D721Med (cell line): ENCODE data around the gene PLCH2.
"Not testable (repeated sequence)": the region's sequence is repeated elsewhere in the genome, so short reads cannot be mapped to it uniquely, and the experiment has no call there.

Experiments used
- DNase-seq: peaks from one replicate; pipeline ENCODE4 v3.0.0; 2011; ENCODE audit warnings: low spot score; ENCODE audit not compliant: insufficient read length
- FAIRE-seq: peaks from 2 replicates; lab custom pipeline; 2011; peaks lifted over from hg19 to GRCh38; lab: Jason Lieb, UNC
- TF ChIP-seq, protein P1 (sequence below): IDR thresholded peaks from 2 replicates; pipeline ENCODE4 v1.5.1; 2012; ENCODE audit warnings: mild to moderate bottlenecking, control low read depth; ENCODE audit not compliant: insufficient read depth; ENCODE audit errors: missing control alignments

PLCH2 gene

DNA sequence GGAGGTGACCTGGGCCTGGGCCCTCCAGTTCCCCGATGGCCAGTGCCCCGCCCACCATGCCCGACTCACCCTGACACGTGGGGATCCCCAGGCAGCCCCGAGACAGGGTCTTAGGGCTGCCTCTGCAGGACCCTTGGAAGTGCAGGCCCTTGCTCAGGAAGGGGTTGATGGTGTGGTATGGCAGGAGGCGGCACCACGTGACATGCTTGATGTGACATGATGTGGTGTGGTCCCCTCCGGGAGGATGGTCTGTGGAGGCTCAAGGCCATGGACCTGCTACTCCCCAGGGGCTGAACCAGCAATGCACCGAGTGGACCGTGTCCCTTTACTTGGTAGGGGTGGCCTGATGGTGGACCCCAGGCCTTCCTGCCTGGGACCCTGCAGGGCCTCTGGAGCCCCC, 21.9 kb upstream of the PLCH2 start:
- no peak for FAIRE-seq
- no peak for DNase-seq
- TF ChIP-seq, protein P1, sequence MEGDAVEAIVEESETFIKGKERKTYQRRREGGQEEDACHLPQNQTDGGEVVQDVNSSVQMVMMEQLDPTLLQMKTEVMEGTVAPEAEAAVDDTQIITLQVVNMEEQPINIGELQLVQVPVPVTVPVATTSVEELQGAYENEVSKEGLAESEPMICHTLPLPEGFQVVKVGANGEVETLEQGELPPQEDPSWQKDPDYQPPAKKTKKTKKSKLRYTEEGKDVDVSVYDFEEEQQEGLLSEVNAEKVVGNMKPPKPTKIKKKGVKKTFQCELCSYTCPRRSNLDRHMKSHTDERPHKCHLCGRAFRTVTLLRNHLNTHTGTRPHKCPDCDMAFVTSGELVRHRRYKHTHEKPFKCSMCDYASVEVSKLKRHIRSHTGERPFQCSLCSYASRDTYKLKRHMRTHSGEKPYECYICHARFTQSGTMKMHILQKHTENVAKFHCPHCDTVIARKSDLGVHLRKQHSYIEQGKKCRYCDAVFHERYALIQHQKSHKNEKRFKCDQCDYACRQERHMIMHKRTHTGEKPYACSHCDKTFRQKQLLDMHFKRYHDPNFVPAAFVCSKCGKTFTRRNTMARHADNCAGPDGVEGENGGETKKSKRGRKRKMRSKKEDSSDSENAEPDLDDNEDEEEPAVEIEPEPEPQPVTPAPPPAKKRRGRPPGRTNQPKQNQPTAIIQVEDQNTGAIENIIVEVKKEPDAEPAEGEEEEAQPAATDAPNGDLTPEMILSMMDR = no peak

DNA sequence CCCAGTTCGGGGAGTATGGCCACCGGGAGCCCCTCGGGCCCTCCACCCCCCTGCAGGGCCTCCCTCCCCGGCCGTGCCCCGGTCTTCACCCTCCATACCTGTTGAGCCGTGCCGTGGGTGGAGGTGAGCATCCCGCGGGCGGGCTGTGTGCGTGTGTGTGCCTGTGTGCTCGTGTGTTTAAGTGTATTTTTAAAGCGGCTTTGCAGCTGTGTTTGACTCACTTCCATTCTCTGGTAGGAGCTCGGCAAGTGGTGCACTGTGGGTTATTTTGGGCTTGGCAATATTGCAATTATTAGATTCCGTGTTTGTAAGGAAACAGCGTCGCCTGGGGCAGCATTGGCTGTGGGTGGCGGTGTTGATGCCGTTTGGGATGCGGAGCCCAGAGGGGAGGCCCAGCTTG, 20.3 kb upstream of the PLCH2 start:
- DNase-seq (no peak), FAIRE-seq (no peak)
- TF ChIP-seq, protein P1 = no peak

GRCh38 chr1:2457444-2457843, 18.6 kb upstream of the PLCH2 start:
- TF ChIP-seq, protein P1 = no peak
- FAIRE-seq = no peak

GRCh38 chr1:2458687-2459086, 17.4 kb upstream of the PLCH2 start:
- no peak for FAIRE-seq
- TF ChIP-seq, protein P1 = no peak
- DNase-seq = no peak

More at GRCh38 chr1:2457444-2457843, 18.6 kb upstream of the PLCH2 start:
- no peak for DNase-seq

DNA sequence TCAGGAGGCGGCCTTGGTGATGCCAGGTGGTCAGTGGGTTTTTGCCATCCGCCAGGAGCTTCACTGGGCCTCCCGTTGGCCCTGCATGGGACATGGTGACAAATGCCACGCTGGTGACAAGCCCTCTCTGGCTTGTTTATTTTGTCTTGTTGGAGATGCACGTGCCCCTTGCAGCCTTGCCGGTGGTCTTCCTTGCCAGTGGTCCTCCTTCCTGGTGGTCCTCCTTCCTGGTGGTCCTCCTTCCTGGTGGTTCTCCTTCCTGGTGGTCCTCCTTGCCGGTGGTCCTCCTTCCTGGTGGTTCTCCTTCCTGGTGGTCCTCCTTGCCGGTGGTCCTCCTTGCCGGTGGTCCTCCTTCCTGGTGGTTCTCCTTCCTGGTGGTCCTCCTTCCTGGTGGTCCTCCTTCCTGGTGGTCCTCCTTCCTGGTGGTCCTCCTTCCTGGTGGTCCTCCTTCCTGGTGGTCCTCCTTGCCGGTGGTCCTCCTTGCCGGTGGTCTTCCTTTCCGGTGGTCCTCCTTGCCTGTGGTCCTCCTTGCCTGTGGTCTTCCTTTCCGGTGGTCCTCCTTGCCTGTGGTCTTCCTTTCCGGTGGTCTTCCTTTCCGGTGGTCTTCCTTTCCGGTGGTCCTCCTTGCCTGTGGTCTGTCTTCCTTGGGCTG, 16.9 kb upstream of the PLCH2 start:
- not testable (repeated sequence) for FAIRE-seq, DNase-seq

DNA sequence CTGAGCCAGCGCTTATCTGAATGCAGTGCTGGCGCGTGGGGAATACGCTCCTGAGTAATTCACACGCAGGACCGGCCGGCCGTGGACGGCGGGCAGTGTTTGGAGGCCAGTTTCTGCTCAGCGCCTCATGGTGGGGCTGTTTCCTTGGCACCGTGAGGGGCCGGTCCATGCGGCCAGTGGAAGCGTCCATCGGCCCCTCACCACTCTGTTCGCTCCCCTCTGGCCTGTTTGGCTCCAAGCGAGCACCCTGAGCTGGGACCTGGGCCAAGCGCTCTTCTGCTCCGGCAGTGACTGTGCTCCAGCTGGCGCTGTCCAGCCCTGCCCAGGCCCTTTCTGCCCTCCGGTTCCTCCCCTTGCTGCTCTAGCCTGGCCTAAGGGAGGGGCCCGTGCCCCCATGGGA, 16.3 kb upstream of the PLCH2 start:
- FAIRE-seq = no peak
- DNase-seq = no peak
- TF ChIP-seq, protein P1 = no peak

DNA sequence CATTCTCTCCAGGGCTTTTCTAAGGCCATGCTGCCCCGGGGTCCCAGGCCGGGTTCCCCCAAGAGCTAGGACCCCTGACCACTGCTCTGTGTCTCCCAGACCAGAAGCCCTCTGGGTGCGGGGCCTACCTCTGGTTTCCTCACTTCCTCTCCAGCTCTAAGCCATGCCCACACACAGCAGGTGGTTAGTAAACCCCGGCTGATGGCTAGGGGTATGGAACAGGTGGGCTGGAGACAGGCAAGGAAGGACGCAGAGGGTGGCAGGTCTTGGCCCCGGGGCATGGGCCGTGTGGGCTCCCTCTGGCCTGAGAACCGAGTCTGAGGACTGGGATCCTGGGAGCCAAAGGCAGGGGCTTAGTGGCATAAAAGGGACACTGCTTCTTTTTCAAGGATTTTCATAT, 15.9 kb upstream of the PLCH2 start:
- DNase-seq (no peak), FAIRE-seq (no peak)
- TF ChIP-seq, protein P1 = no peak
